GM19467 (cell line): ENCODE data around the gene IKZF4.
"Not testable (repeated sequence)": the region's sequence is repeated elsewhere in the genome, so short reads cannot be mapped to it uniquely, and the experiment has no call there.

Source experiments
- ATAC-seq: cut with Tn5 transposase; IDR thresholded peaks from one replicate; pipeline ENCODE4 v1.9.1; 2021; ENCODE audit warnings: mild to moderate bottlenecking, moderate library complexity; ENCODE audit not compliant: unreplicated experiment

Gene IKZF4

DNA sequence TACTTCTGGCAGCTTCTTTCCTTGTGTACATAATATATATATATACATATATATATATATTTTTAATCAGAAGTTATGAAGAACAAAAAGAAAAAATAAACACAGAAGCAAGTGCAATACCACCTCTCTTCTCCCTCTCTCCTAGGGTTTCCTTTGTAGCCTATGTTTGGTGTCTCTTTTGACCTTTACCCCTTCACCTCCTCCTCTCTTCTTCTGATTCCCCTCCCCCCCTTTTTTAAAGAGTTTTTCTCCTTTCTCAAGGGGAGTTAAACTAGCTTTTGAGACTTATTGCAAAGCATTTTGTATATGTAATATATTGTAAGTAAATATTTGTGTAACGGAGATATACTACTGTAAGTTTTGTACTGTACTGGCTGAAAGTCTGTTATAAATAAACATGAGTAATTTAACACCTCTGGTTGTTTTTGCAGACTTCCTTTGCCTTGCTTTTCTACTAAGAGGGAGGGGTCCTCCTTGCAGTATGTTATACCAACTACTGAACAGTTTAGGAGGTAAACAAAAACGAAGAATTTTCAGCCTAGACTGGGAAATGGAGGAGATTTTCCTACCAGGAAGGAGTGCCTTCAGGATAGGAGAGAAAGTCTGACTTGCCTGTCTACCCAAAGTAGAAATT lies 17.3 kb downstream of the IKZF4 start:
- ATAC-seq, result no peak

DNA sequence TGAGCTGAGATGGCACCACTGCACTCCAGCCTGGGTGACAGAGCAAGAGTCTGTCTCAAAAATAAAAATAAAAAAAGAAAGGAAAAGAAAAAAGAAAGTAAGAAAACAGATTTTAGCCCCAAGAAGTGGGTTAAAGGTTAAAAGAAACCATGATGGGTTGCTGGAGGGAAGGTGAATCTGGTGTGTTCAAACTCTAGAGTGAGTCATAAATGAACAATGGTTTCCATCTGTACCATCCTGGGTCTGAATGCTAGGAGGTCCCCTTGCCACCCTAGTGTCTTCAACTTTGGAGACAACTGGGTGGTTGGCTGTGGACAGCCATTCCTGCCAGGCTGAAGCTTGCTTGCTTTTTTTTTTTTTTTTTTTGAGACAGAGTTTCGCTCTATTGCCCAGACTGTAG lies 19.3 kb downstream of the IKZF4 start:
- no peak for ATAC-seq

DNA sequence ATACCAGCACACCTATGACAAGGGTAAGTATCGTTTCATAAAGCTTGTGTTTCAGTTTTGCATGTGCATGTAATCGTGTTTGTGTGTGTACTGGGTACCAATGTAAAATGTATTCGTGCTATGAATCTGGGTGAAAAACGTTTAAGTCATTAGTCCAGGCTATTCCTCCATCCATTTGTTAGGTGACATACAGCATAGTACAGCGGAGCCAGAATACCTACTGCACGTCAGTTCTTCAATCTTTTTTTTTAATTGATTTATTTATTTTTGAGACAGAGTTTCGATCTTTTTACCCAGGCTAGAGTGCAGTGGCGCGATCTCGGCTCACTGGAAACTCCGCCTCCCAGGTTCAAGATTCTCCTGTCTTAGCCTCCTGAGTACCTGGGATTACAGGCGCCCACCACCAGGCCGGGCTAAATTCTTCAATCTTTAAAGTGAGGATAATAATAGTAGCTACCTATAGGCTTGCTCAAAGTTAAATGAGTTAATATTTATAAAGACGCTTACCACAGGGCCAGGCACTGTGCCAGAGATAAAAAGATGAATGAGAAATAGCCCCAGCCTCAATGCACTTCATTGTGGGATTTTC lies 20.2 kb downstream of the IKZF4 start:
- peak; percentile 12 for ATAC-seq

DNA sequence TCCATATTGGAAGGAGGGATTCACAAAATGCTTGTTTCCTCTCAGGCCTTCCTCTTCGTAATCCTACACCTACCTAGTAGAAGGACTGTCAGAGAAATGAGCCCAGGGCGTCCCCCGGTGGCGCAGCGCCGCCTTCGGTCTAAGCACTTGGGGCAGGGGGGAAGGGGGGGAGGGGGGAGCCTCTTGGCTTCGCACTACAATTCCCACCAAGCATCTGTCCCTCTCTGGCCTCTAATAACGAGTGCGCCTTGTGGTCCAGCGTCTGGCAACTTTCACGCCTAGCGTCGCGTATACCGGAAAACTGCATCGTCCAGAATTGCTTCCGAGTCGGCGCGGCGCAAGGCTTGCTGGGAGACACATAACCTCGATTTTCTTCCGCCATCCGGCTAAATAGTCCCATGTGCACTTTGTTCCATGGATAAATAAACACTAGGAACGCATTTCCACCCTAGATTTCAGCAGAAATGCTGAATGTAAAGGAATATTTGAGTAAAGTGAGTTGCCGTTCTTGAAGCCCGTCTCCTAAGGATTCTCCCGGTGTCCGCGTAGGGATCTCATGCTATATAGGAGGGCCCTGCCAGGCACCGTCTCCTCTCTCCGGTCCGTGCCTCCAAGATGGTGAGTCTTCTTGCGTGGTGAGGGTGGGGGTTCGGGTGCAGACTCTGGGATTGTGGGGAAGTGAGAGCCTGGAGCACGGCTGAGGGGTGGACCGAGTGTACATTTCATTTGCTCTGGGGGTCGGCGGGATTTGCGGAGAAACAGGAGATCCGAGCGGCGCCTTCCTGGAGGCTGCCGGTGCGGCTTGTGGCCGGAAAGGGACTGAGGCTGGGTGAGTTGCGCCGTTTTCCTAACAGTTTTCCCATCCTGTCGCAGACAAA lies 20.9 kb downstream of the IKZF4 start, which contains the start of gene RPS26:
TSS of gene RPS26 (plus strand) at position 367 of the 878 bp plus-strand sequence. CDS start at position 616, 249 bp downstream.
- ATAC-seq, result peak; percentile 80

DNA sequence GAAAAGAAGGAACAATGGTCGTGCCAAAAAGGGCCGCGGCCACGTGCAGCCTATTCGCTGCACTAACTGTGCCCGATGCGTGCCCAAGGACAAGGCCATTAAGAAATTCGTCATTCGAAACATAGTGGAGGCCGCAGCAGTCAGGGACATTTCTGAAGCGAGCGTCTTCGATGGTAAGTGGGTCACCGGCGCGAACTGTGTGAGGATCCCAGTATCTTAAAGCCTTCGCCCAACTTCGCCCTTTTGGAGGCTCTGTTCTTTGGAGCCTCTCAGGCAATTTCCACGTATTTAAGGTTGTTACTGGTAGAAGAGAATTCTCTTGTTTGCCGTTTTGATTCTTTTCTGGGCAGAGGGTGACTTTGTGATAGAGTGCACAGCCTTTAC lies 21.6 kb downstream of the IKZF4 start:
- not testable (repeated sequence) for ATAC-seq

DNA sequence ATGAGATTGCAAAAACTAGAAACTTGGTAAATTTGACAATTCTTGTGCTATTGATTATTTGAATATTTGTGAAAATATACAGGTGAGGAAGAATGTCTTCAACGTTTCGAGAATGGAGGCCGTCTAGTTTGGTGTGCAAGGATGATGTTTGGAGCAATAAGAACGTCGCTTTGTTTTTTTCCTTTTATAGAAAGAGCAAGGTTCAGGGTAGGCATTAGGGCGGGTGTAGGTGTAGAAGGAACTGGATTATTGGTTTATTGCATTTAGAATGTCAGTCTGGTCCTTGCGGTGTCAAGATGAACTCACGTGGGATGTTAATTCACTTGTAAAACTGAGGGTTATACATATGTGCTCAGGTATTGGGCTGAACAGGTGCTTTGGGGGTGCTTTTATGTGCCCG lies 22.0 kb downstream of the IKZF4 start:
- ATAC-seq, result no peak

DNA sequence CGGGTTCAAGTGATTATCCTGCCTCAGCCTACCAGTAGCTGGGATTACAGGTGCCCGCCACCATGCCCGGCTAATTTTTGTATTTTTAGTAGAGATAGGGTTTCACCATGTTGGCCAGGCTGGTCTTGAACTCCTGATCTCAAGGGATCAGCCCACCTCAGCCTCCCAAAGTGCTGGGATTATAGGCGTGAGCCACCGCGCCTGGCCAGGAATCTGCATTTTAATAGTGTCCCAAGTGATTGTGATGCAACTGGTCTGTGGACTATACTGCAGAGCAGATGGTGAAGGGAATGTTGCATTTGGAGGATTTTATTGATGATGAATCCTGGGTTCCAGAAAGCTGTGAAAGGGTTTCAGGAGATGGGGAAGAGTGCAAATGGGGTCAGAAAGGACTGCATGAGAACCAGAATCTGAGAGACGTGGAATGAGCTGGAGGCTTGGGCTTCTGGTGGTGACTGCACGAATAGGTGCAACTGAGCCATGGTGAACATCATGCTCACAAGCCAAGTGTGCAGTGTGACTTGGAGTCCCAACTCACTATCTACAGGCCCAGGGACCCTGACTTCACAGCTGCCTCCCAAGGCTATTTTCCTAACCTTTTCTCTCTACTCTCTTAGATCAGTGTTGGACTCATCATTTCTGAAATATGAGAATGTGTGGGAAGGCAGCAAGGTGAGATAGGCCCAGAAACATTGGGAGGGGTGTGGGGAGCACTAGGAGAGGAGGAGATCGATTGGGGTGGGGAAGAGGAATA lies 25.4 kb downstream of the IKZF4 start:
- ATAC-seq, result no peak

DNA sequence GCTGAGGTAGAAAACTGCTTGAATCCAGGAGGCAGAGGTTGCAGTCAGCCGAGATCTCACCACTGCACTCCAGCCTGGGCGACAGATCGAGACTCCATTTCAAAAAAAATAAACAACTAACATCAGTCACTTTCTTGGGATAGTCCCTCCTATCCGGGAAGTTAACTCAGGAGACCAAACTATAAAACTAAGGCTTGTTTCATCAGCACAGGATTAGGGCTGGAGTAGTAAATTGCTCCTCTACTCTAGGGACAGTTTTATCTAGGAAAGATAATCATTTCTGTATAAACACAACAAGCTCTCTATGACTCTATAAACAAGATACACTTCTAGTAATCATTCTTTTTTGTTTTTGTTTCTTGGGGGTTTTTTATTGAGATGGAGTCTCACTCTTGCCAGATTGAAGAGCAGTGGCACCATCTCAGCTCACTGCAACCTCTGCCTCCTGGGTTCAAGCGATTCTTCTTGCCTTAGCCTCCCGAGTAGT lies 32.6 kb downstream of the IKZF4 start:
- ATAC-seq, result no peak

DNA sequence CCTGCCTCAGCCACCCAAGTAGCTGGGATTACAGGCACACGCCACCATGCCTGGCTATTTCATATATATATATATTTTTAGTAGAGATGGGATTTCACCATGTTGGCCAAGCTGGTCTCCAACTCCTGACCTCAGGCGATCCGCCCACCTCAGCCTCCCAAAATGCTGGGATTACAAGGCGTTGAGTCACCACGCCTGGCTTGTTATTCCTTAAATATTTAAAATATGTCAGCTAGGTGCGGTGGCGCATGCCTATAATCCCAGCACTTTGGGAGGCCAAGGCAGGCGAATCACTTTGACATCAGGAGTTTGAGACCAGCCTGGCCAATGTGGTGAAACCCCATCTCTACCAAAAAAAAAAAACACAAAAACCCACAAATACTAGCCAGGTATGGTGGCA lies 39.1 kb downstream of the IKZF4 start:
- ATAC-seq, result not testable (repeated sequence)

DNA sequence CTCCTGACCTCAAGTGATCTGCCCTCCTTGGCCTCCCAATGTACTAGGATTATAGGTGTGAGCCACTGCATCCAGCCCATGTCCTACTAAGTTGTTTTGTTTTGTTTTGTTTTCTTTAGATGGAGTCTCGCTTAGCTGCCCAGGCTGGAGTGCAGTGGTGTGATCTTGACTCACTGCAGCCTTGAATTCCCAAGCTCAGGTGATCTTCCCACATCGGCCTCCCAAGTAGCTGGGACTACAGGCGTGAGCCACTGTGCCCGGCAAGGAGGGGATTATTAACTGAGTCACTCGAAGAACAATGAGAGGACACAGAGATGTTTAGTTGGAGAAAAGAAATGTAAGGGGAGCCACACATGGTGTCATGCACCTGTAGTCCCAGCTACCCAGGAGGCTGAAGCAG lies 41.1 kb downstream of the IKZF4 start:
- no peak for ATAC-seq

DNA sequence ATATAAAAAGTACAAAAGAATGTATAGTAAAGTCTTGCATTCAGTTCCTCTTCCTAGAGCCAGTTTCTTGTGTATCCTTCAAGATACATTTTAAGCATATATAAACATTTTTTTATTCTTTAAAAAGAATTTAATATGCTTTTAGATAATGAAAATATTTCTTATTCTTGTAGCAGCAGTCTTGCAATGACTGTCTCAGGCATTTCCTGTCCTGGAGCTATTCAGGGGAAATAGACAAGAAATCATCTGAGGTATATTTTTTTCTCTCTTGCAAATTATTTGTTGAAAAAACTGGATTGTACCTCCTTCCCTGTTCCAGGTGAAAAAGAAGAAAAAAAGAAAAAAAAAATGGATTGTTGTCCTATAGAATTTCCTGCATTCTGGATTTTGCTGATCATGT lies 42.2 kb downstream of the IKZF4 start:
- ATAC-seq, result no peak

DNA sequence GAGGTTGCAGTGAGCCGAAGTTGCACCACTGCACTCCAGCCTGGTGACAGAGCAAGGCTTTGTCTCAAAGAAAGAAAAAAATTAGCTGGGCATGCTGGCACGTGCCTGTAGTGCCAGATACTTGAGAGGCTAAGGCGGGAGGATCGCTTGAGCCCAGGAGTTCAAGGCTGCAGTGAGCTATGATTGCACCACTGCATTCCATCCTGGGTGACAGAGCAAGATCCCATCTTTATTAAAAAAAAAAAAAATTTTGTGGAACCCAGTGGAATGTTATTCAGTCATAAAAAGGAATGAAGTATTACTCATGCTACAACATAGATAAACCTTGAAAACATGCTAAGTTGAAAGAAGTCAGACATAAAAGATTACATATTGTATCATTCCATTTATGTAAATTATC lies 50.8 kb downstream of the IKZF4 start:
- no peak for ATAC-seq

DNA sequence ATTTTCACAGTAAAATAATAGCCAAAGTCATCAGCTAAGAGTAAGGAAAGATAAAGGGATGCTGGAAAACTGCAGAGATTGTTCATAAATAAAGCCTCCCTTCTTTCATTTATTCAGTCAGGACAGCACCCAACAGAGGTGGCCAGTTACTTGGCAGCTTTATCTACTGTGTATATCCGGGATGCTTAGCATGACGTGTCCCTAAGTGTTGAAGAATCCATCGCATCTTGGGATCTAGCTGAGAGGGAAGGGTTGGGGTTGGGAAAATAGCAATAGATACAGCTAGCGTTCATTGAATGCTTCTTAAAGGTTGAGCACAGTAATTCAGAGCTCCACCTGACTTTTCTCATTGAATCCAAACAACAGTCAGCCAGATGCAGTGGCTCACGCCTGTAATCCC lies 53.6 kb downstream of the IKZF4 start:
- no peak for ATAC-seq

DNA sequence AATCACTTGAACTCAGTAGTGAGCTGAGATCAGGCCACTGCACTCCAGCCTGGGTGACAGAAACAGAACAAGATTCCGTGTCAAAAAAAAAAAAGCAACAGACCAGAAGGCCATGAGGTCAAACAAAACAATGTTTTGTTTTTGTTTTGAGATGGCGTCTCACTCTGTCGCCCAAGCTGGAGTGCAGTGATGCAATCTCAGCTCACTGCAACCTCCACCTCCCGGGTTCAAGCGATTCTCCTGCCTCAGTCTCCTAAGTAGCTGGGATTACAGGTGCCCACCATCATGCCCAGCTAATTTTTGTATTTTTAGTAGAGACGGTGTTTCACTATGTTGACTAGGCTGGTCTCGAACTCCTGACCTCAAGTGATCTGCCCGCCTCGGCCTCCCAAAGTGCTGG lies 57.1 kb downstream of the IKZF4 start:
- ATAC-seq, result not testable (repeated sequence)

DNA sequence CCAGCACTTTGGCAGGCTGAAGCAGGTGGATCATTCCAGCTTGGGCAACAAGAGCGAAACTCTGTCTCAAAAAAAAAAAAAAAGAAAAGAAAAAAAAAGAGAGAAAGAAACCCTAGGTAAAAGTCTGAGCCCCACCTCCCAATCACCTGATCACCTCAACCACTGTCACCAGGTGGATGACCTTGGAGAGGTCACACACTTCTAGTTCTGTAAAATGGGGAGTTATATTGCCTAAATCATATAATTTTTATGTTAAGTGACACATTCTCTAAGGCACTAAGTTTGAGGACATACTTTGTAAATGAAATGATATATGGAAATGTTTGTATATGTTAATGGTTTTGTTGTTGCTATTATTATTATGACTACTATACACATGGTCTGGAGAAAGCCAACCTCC lies 57.6 kb downstream of the IKZF4 start:
- no peak for ATAC-seq

DNA sequence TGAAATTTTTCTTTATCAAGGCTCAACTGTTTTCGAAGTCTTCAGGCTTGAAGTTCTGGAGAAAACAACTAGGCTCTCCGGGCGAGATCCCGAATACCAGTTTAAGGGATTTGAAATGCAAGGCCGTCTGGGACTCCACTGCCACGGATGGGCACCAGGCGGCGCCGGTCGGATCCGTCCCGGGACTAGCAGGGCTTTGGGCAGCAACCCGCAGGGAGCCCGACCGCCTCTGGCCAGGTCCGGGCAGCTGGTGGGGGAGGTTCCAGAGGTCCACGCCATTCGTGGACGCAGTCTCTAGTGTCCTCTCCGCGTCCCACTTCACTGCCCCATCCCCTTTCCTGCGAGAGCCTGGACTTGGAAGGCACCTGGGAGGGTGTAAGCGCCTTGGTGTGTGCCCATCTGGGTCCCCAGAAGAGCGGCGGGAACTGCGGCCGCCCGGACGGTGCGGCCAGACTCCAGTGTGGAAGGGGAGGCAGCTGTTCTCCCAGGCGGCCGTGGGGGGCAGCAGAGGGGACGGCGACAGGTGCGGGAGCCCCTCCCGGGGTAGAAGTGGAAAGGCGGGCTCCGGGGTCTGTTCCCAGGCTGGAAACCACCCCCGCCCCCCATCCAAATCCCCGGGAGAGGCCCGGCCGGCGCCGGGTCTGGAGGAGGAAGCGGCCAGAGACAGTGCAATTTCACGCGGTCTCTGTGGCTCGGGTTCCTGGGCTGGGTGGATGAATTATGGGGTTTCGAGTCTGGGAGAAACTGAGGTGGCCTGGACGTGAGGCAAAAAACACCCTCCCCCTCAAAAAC lies 58.3 kb downstream of the IKZF4 start:
- peak; percentile 74 for ATAC-seq

DNA sequence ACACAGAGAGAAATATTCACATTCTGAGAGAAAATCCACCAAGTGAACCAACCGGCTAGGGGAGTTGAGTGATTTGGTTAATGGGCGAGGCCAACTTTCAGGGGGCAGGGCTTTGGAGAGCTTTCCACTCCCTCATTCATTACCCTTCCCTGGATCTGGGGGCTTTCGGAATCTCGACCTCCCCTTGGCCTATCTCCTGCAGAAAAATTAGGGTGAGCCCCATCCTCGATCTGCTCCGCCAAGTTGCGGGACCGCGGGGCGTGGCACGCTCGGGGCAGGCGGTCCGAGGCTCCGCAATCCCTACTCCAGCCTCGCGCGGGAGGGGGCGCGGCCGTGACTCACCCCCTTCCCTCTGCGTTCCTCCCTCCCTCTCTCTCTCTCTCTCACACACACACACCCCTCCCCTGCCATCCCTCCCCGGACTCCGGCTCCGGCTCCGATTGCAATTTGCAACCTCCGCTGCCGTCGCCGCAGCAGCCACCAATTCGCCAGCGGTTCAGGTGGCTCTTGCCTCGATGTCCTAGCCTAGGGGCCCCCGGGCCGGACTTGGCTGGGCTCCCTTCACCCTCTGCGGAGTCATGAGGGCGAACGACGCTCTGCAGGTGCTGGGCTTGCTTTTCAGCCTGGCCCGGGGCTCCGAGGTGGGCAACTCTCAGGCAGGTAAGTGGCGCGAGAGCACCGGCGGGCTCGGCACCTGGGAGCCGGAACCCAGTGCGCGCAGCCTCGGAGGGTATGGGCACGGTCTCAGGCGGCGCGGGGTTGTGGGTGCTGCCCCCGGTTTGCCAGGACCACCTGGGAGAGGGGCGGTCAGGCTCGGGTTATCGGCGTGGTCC lies 59.1 kb downstream of the IKZF4 start, which contains the start of gene ERBB3:
TSS of gene ERBB3 (plus strand) at position 443 of the 833 bp plus-strand sequence. CDS start at position 579, 136 bp downstream.
- ATAC-seq, result no peak

DNA sequence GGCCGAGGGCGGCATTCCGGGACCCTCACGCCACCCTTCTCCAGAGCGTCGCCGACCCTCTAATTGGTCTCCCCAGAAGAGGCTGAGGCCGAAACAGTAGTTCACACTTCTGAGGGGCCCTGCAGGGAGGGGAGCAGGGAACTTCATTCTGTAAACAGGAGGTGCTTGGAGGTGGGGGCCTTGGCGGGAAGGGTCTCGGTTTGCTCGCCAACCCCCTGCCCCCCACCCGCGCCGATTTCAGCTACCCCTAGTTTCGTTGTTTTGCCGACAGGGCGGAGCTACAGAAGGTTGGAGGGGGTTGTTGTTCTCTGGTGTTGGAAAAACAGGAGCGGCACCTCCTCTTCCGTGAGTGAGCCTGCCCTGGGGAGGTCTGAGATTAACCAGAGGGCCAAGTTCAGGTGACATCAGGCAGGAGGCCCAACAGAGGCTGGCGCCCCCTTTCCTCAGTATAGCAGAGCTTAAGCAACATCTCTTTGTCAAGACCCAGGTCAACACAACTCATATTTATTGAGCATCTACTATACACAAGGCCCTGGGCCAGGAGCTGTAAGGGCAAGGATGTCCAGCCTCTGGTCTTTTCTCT lies 59.8 kb downstream of the IKZF4 start:
- no peak for ATAC-seq
